Mononuclear cell (primary cell): ENCODE measurements around the gene FAM185A. TPM values are rescaled to one million over a fixed set of nuclear protein-coding genes. Genes with fewer than 3 reads are reported as not detected.
A peak's percentile ranks its signal among the peaks of the same experiment; 100 is the strongest.
"Not testable (repeated sequence)": the region's sequence is repeated elsewhere in the genome, so short reads cannot be mapped to it uniquely, and the experiment has no call there.

Experiments
- H3K27me3 ChIP-seq: 2 replicates; pipeline ENCODE4 v1.6.0; 2011; ENCODE audit warnings: low read length, control low read depth; ENCODE audit not compliant: insufficient read depth
- H3K4me1 ChIP-seq: 2 replicates; pipeline ENCODE4 v1.5.1; 2011; ENCODE audit warnings: mild to moderate bottlenecking, low read length, control low read depth; ENCODE audit not compliant: insufficient read depth
- H3K4me3 ChIP-seq: 2 replicates; pipeline ENCODE4 v1.5.1; 2011; ENCODE audit warnings: mild to moderate bottlenecking, low read length, moderate library complexity
- H3K9me3 ChIP-seq: 2 replicates; pipeline ENCODE4 v1.5.1; 2011; ENCODE audit warnings: low read depth, mild to moderate bottlenecking, control low read depth, low read length
- total RNA-seq: library from RNA; depleted of rRNA; stranded (reverse); fragments of >200 nt; gene quantifications from one replicate; pipeline ENCODE4 v1.2.3, GENCODE V29; 2012

Gene FAM185A
- total RNA-seq, result 4.1 TPM

- H3K9me3 ChIP-seq, H3K27me3 ChIP-seq: not testable (repeated sequence)
- Histone ChIP-seq H3K4me1 (peaks cover 17% of the 10 kb centered on the region), H3K4me3 (peak within 1 kb of the TSS; percentile 51)
Observed at GRCh38 chr7:102748605-102749444, at the start of gene FAM185A. FAM185A (plus strand) TSS chr7:102748999; CDS start chr7:102749208, 209 bp downstream.

- H3K27me3 ChIP-seq, H3K9me3 ChIP-seq, H3K4me3 ChIP-seq: not testable (repeated sequence)
- H3K4me1 ChIP-seq, result peaks cover 11% of the 10 kb centered on the region
Observed at GRCh38 chr7:102713011-102713690, 35.6 kb upstream of the FAM185A start.

- not testable (repeated sequence) for H3K9me3 ChIP-seq, H3K27me3 ChIP-seq, H3K4me3 ChIP-seq
- peaks cover 13% of the 10 kb centered on the region for H3K4me1 ChIP-seq
Observed at GRCh38 chr7:102713691-102714080, 35.1 kb upstream of the FAM185A start.

- not testable (repeated sequence) for H3K4me3 ChIP-seq, H3K27me3 ChIP-seq, H3K9me3 ChIP-seq
- peaks cover 18% of the 10 kb centered on the region for H3K4me1 ChIP-seq
Observed at GRCh38 chr7:102714774-102715522, 33.9 kb upstream of the FAM185A start.

GRCh38 chr7:102715718-102716117, 33.1 kb upstream of the FAM185A start:
- peaks cover 18% of the 10 kb centered on the region for H3K4me1 ChIP-seq
- not testable (repeated sequence) for H3K27me3 ChIP-seq, H3K9me3 ChIP-seq, H3K4me3 ChIP-seq

- not testable (repeated sequence) for H3K4me3 ChIP-seq, H3K9me3 ChIP-seq, H3K27me3 ChIP-seq
- peaks cover 12% of the 10 kb centered on the region for H3K4me1 ChIP-seq
Observed at GRCh38 chr7:102718491-102718890, 30.3 kb upstream of the FAM185A start.

- H3K9me3 ChIP-seq, H3K4me1 ChIP-seq, H3K4me3 ChIP-seq, H3K27me3 ChIP-seq: not testable (repeated sequence)
Observed at GRCh38 chr7:102726170-102726569, 22.6 kb upstream of the FAM185A start.

GRCh38 chr7:102729670-102730069, 19.1 kb upstream of the FAM185A start:
- H3K27me3 ChIP-seq, H3K9me3 ChIP-seq, H3K4me1 ChIP-seq, H3K4me3 ChIP-seq: not testable (repeated sequence)

- H3K27me3 ChIP-seq, H3K9me3 ChIP-seq, H3K4me1 ChIP-seq, H3K4me3 ChIP-seq: not testable (repeated sequence)
Observed at GRCh38 chr7:102730431-102730830, 18.4 kb upstream of the FAM185A start.

- H3K4me1 ChIP-seq, H3K9me3 ChIP-seq, H3K27me3 ChIP-seq, H3K4me3 ChIP-seq: not testable (repeated sequence)
Observed at GRCh38 chr7:102742002-102742771, 6.6 kb upstream of the FAM185A start.

GRCh38 chr7:102743861-102744260, 4.9 kb upstream of the FAM185A start:
- H3K27me3 ChIP-seq, H3K9me3 ChIP-seq, H3K4me1 ChIP-seq, H3K4me3 ChIP-seq: not testable (repeated sequence)

- H3K9me3 ChIP-seq, H3K27me3 ChIP-seq, H3K4me3 ChIP-seq: not testable (repeated sequence)
- peaks cover 14% of the 10 kb centered on the region for H3K4me1 ChIP-seq
Observed at GRCh38 chr7:102745494-102746288, 3.1 kb upstream of the FAM185A start.

GRCh38 chr7:102749445-102749786, 617 bp downstream of the FAM185A start:
- H3K9me3 ChIP-seq, H3K27me3 ChIP-seq: not testable (repeated sequence)
- Histone ChIP-seq H3K4me1 (peaks cover 17% of the 10 kb centered on the region), H3K4me3 (peak overlapping the region; percentile 51)

- not testable (repeated sequence) for H3K4me1 ChIP-seq, H3K9me3 ChIP-seq, H3K27me3 ChIP-seq, H3K4me3 ChIP-seq
Observed at GRCh38 chr7:102758227-102758626, 9.4 kb downstream of the FAM185A start.
